H1 (cell line): ENCODE results near the gene AAMP. TPM values are rescaled to one million over a fixed set of nuclear protein-coding genes. Genes with fewer than 3 reads are reported as not detected.

ENCODE experiments used
- NANOG ChIP-seq: IDR thresholded peaks from 2 replicates; pipeline ENCODE4 v1.6.1; 2011; ENCODE audit warnings: low read length, low read depth, mild to moderate bottlenecking, inconsistent platforms; ENCODE audit not compliant: insufficient read depth, poor library complexity, severe bottlenecking
- polyA plus RNA-seq, 7 experiments: library from polyadenylated mRNA; depleted of rRNA in 3 of 7; stranded (reverse) in 5 of 7; unstranded in 2 of 7; fragments of >200 nt in 5 of 7; fragments of 200-250 nt in 2 of 7; gene quantifications; 1 replicate in 5 of 7; 2 replicates in 1 of 7; 4 replicates in 1 of 7; pipeline versions ENCODE4 v1.2.1 to v1.2.3, GENCODE V29; 2011 to 2013; ENCODE audit warnings: missing spikeins in 2 of 7, mixed read lengths in 2 of 7
- total RNA-seq: library from RNA; stranded (reverse); fragmentation: NEBNext Ultra II Directional; extraction: Animal tissue kit (Norgen Biotek cat#: 25700); gene quantifications from 2 replicates; pipeline ENCODE4 v1.2.1, GENCODE V29; 2021

AAMP gene
- total and polyA plus RNA-seq, 2 of the 8 experiments (the other 6 are each of a cell fraction or from before 2014, with no cell fraction given): 119 to 125 TPM

DNA sequence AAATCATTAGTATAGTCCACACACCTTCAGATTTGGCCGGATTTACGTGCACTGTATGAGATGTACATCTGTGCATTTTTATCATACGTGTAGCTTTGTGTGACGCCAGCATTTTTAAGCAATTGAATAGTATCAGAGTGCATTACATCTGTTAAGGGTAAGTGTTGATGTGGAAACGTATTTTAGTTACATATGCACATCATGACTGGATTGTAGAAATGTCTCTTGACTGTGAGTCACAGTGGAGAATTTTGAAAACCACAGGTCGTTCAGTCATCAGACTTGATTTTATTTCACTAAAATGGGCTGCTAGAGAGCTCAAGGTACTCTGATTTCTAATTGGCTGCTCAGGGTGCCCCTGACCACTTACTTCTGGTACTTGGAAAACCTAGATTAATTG, 14.5 kb downstream of the AAMP start (continued):
- no peak for TF ChIP-seq NANOG
